ENCODE data around the gene MAP6. TPM values are rescaled to one million over a fixed set of nuclear protein-coding genes. Genes with fewer than 3 reads are reported as not detected.
"Not testable (repeated sequence)": the region's sequence is repeated elsewhere in the genome, so short reads cannot be mapped to it uniquely, and the experiment has no call there.

MAP6 gene
- total RNA-seq, 1 donor from 2014 or later = 0.92 TPM

DNA sequence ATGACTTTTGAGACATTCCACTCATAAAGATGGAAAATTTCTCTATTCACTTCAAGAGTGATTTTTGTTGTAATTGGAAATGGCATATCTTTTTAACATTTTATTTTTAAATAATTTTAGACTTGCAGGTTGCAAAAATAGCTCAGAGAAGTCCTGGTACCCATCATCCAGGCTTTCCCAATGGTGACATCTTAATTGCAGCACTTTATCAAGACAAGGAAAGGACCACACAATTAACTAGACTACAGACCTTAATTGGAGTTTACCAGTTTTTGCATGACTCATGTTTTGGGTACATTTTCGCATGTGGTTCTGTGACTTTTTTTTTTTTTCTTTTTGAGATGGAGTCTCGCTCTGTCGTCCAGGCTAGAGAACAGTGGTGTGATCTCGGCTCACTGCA, 23.0 kb upstream of the MAP6 start:
- DNase-seq (ENCODE audit: low spot score in 2 of 2, unreplicated experiment in 2 of 2) = no peak
- H3K27me3 Mint-ChIP-seq (ENCODE audit: low read depth) = peaks cover 45% of the 10 kb centered on the region
- H3K27ac Mint-ChIP-seq = no peak overlapping the region
- peaks cover 10% of the 10 kb centered on the region for H3K4me1 Mint-ChIP-seq
- TF ChIP-seq, protein P1, sequence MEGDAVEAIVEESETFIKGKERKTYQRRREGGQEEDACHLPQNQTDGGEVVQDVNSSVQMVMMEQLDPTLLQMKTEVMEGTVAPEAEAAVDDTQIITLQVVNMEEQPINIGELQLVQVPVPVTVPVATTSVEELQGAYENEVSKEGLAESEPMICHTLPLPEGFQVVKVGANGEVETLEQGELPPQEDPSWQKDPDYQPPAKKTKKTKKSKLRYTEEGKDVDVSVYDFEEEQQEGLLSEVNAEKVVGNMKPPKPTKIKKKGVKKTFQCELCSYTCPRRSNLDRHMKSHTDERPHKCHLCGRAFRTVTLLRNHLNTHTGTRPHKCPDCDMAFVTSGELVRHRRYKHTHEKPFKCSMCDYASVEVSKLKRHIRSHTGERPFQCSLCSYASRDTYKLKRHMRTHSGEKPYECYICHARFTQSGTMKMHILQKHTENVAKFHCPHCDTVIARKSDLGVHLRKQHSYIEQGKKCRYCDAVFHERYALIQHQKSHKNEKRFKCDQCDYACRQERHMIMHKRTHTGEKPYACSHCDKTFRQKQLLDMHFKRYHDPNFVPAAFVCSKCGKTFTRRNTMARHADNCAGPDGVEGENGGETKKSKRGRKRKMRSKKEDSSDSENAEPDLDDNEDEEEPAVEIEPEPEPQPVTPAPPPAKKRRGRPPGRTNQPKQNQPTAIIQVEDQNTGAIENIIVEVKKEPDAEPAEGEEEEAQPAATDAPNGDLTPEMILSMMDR (IDR thresholded peaks at IDR 0.05; ENCODE audit: unreplicated experiment) = no peak
- no peaks in the 10 kb centered on the region for H3K36me3 Mint-ChIP-seq
- no peak overlapping the region for H3K4me3 Mint-ChIP-seq
- peaks cover 17% of the 10 kb centered on the region for H3K9me3 Mint-ChIP-seq

DNA sequence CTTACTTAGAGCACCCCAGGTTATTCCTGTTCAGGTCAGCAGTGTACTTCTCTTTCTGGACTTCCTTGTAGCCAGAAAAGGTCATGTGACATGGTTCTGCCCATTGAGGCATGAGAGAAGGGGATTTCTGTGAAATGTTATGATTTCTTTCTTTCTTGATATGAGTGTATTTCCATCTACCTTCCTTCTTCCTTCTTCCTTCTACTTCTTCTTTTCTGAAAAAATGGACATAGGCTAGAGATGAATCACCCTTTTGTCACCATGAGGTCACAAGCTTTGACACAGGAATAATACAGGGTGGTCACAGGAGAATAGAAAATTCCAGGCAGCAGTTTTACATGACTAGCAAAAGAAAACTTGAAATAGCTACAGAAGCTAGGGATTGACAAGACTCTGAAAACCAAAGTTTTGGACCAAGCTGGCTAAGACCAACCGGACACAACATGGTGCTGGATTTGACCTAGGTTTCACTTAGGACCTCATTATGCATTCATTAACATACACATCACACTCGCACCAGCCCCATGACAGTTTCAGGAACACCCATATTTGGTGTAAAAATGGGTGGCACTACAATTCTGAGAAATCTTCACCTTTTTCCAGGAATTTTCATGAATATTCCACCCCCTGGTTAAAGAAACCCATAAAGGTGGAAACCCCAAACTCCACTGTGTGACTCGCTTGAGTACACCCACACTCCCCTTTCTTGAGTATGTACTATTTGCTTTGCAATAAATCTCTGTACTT, 21.2 kb upstream of the MAP6 start:
- peaks cover 54% of the 10 kb centered on the region for H3K27me3 Mint-ChIP-seq (ENCODE audit: low read depth)
- no peak overlapping the region for H3K4me3 Mint-ChIP-seq

DNA sequence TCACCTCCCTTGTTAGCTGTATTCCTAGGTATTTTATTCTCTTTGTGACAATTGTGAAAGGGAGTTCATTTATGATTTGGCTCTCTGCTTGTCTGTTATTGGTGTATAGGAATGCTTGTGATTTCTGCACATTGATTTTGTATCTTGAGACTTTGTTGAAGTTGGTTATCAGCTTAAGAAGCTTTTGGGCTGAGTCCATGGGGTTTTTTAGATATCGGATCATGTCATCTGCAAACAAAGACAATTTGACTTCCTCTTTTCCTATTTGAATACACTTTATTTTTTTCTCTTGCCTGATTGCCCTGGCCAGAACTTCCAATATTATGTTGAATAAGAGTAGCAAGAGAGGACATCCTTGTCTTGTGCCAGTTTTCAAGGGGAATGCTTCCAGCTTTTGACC, 15.0 kb upstream of the MAP6 start:
- H3K4me3 Mint-ChIP-seq; H3K36me3 Mint-ChIP-seq; H3K4me1 Mint-ChIP-seq; H3K27ac Mint-ChIP-seq; DNase-seq (ENCODE audit: low spot score in 2 of 2, unreplicated experiment in 2 of 2): not testable (repeated sequence)
- H3K27me3 Mint-ChIP-seq (ENCODE audit: low read depth) = peaks cover 80% of the 10 kb centered on the region
- peaks cover 44% of the 10 kb centered on the region for H3K9me3 Mint-ChIP-seq

More for the DNA sequence above, 21.2 kb upstream of the MAP6 start:
- Mint-ChIP-seq H3K27ac (no peak overlapping the region), H3K4me1 (peaks cover 10% of the 10 kb centered on the region), H3K36me3 (no peaks in the 10 kb centered on the region), H3K9me3 (peaks cover 28% of the 10 kb centered on the region)
- no peak for DNase-seq (ENCODE audit: low spot score in 2 of 2, unreplicated experiment in 2 of 2)
- TF ChIP-seq, protein P1 (IDR thresholded peaks at IDR 0.05; ENCODE audit: unreplicated experiment) = no peak

DNA sequence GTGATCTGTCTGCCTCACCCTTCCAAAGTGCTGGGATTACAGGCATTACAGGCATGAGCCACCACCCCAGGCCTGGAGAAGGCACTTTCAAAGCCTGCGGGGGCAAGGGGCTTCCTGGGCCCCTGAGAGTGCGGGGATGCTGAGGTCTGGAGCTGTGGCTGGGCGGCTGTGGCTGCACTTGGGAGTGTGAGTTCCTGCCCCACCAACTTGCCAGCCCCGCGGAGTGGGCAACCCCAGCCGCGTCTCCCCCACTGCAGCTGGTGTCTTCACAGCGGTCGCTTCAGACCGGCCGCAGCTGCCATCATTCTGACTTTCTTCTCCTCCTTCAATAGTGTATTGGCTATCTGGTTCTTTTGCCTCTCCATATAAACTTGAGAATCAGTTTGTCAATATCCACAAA, 10.7 kb upstream of the MAP6 start:
- Mint-ChIP-seq H3K27ac (no peak overlapping the region), H3K4me1 (no peaks in the 10 kb centered on the region), H3K27me3 (ENCODE audit: low read depth) (peaks cover 76% of the 10 kb centered on the region), H3K4me3 (no peak overlapping the region), H3K36me3 (no peaks in the 10 kb centered on the region), H3K9me3 (peaks cover 20% of the 10 kb centered on the region)
- DNase-seq (ENCODE audit: low spot score in 2 of 2, unreplicated experiment in 2 of 2) = no peak
- TF ChIP-seq, protein P1 (IDR thresholded peaks at IDR 0.05; ENCODE audit: unreplicated experiment) = no peak

DNA sequence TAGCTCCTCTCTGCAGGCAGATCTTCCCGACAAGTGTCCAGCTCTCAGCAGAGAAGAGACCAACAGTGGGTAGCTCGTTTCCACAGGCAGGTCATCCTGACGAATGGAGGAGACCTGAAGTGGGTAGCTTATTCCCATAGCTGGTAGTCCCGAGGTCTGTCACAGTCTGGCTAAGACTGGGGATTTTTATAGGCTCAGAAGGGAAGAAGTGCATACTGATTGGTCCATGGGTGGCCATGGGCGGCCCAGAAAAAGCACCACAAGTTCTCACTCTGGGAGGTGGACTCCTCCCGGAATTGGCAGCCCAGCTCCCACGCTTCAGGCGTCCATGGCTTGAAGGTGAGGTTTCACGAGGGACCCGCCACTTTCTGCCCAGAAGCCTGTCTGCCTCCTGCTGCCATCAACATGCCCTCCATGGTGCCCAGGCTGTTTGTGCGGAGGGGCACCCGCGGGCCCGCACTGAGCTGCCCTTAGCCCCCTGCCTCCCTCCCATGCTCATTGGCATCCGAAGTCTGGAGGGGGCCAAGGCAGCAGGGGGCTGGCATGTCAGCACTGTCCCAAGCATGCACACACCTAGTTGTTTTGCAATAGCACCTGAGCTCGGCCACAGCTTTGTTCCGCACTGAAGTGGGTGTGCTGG, 9.9 kb upstream of the MAP6 start:
- no peaks in the 10 kb centered on the region for H3K36me3 Mint-ChIP-seq
- no peaks in the 10 kb centered on the region for H3K4me1 Mint-ChIP-seq
- no peak overlapping the region for H3K4me3 Mint-ChIP-seq
- no peak for DNase-seq (ENCODE audit: low spot score in 2 of 2, unreplicated experiment in 2 of 2)
- TF ChIP-seq, protein P1 (IDR thresholded peaks at IDR 0.05; ENCODE audit: unreplicated experiment) = no peak
- H3K9me3 Mint-ChIP-seq = peaks cover 22% of the 10 kb centered on the region
- H3K27ac Mint-ChIP-seq = no peak overlapping the region
- H3K27me3 Mint-ChIP-seq (ENCODE audit: low read depth) = peaks cover 76% of the 10 kb centered on the region

DNA sequence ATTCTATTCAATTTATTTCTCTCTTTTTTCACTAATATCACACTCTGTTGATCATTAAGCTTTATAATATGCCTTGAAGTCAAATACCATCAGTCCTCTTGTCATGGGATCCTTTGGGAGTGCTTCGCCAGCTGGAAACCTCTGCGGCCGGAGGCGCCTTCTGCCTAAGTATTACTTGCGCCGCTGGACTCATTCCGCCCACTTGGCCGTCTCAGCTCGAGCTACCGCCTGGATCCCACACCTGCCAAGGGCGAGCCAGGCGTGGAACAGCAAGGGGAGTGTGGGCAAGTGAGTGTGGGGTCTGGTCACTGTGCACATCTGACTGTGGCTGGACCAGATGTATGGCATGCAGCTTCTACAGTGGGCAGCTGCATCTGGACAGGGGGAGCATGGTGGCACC, 9.1 kb upstream of the MAP6 start:
- Mint-ChIP-seq H3K4me1 (no peaks in the 10 kb centered on the region), H3K36me3 (no peaks in the 10 kb centered on the region), H3K4me3 (no peak overlapping the region), H3K27ac (no peak overlapping the region), H3K27me3 (ENCODE audit: low read depth) (peaks cover 71% of the 10 kb centered on the region), H3K9me3 (peaks cover 14% of the 10 kb centered on the region)
- DNase-seq (ENCODE audit: low spot score in 2 of 2, unreplicated experiment in 2 of 2) = no peak
- TF ChIP-seq, protein P1 (IDR thresholded peaks at IDR 0.05; ENCODE audit: unreplicated experiment) = no peak
